NCI-H2196 (cell line): ENCODE results near the gene ANO10.
"Not testable (repeated sequence)": the region's sequence is repeated elsewhere in the genome, so short reads cannot be mapped to it uniquely, and the experiment has no call there.

ENCODE experiments used
- DNase-seq: peaks from one replicate; lab custom pipeline; 2025; ENCODE audit not compliant: unreplicated experiment; lab: John Stamatoyannopoulos, UW

Gene ANO10

DNA sequence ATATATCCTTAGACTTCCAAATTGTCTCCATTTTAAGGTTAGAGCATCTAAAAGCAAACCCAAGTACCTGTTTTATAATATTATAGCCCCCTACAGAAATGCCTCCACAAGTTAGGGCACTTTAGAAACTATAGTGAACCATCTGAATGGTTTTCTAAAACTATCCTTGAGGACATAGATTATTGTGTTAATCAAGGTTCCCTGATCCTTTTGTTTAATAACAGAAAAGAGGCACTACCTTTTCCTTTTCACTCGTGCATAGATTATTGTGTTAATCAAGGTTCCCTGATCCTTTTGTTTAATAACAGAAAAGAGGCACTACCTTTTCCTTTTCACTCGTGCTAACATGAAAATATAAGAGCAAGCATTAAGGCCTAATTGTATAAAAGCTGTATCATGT is 143.0 kb downstream of the ANO10 start:
- not testable (repeated sequence) for DNase-seq

DNA sequence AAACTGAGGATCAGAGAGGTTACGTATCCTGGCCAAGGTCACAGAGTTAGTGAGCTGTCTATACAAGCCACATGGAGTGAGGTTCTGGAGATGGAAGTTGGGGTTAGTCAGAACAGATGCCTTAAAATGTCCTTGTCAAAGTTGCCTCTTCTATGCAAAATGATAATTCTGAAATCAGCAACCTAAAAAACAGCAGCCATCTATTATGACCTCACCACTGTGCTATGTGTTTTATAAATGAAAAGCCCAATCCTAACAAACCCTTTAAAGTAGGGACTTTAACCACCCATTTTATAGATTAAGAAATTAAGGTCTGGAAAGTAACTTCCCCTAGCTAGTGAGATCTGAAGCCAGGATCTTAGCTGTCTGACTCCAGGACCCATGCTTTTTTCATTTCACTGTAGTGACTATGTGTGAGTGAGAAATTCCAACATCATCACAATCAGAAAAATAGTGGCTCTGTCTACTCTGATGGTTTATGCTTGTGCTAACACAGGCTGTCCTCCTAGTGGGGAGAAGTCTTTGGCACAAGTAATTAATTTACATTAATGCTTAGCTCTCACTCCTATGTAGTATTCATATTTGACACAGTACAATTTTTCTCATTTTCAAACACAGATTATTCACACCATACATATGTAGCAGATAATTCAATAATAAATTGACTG is 143.6 kb downstream of the ANO10 start:
- DNase-seq, result no peak

DNA sequence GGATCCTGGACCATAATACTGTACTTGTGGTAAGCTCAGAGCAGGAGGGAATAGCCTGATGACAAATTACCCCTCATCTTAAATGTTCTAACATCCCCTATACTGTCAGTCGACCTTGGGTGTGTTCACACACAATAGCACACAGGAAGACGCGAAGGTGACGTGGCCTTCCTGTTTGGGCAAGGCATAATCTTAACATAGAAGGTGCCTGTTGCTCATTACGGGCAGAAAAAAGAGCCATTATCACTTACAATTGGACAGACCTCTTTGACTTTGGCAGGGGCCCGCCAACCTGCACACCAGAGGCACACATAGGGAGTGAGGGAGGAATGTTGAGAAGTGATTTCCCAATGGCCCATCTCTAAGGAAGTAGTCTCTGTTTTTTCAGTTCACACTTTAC is 144.2 kb downstream of the ANO10 start:
- DNase-seq, result no peak

DNA sequence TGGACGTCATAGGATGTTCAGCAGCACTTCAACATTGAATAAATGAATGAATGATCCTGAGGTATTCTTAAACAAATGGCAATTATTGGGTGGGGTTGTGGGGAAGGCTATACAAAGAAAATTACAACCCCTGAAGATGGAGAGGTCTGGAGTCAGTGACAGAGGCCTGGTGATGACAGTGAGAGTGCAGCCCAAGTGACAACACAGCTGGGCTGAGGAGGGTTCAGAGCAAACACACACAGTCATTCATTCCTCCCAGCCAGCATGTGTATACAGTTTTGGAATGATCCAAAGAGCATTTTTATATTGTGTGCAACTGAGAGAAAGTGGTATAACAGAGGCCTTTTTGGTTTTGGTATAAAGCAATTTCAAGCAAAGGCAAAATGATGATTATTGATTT is 148.1 kb downstream of the ANO10 start:
- no peak for DNase-seq

DNA sequence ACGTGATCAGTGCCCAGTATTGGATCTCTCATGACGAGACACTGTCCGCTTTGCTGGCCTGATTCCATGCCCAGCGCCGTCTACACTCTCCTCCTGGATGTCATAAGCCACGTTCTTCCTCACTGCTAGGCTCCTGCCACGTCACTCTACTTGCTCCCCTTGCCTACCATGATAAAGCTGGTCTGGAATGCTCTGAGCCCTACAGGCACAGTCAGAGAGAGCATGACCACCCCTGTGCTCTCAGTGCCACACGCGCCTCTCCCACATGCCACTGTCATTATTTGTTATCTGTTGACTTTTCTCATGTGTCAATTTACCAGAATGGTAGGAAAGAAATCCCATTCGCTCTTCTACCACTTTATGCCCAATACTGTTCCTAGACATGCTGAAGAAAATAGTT is 148.6 kb downstream of the ANO10 start:
- no peak for DNase-seq

DNA sequence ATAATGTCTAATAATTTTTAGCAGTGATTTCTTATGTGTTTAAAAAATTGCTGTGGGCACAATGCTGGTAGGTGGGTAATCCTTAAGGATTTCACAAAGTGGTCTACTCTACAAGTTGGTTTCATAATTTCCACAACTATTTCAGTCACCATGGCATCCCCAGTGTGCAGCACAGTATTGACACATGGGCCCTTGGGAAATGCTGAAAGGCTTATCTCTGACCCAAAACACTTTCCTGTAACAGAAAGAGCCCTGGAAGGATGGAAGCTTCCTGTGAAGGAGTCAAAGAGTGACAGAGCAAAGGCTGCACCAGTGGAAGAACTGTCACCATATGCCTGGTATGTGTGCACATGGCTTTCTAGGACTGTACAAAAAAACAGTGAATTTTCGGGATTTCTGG is 153.7 kb downstream of the ANO10 start:
- DNase-seq, result no peak

GRCh38 chr3:43465109-43465508 is 156.7 kb downstream of the ANO10 start:
- no peak for DNase-seq

GRCh38 chr3:43462566-43462965 is 159.2 kb downstream of the ANO10 start:
- not testable (repeated sequence) for DNase-seq

DNA sequence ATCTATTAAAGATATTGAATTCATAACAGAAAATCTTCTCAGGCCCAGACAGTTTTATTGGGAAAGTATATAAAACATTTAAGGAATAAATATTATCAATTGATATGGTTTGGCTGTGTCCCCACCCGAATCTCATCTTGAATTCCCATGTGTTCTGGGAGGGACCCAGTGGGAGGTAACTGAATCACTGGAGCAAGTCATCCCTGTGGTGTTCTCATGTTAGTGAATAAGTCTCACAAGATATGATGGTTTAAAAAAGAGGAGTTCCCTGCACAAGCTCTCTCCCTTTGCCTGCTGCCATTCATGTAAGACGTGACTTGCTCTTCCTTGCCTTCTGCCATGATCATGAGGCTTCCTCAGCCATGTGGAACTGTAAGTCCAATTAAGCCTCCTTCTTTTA is 160.5 kb downstream of the ANO10 start:
- no peak for DNase-seq

DNA sequence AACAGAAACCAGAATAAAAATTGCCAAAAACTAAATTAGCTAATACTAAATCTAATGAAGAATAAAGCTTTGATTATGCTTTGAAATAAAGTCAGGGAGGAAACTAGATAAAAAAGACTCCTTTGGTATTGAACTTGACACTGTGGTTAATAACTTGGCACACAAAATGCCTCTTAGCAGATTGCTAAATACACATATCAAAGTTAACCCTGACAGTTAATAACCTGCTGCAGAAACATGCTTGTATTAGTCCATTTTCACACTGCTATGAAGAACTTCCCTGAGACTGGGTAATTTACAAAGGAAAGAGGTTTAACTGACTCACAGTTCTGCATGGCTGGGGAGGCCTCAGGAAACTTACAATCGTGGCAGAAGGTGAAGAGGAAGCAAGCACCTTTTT is 164.8 kb downstream of the ANO10 start:
- DNase-seq, result not testable (repeated sequence)

DNA sequence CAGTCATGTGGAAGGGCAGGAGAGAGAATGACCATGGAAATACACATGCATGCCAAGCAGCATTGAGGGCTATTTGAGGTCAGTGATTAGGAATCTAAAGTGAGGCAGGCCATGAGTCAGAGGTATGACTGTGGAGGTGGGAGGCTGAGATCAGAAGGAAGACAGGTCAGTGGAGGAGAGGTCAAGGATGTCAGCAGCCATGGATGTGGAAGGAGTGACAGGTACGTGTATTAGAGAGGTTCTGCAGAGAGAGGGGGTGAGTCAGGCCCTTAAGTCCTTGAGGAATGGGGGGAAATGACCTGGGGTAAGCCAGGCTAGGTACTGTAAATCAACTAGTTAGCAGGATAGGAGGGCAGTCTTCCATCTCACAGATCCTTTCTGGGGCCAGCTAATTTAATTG is 166.6 kb downstream of the ANO10 start:
- DNase-seq, result no peak

- no peak for DNase-seq
Measured at GRCh38 chr3:43453981-43454380, 167.8 kb downstream of the ANO10 start.

GRCh38 chr3:43451670-43452254 is 170.0 kb downstream of the ANO10 start:
- no peak for DNase-seq

DNA sequence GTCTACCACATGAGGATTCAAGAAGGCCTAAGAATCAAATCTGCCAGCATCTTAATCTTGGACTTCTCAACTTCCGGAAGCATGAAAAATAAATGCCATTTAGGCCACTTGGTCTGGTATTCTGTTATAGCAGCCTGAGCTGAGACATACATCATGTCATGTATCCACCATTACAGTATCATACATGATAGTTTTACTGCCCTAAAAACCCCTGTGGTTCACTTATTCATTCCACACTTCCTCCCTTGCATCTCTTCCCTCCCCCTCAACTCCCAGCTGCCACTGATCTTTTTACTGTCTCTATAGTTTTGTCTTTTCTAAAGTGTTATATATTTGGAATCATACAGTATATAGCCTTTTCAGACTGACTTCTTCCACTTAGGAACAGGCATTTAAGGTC is 173.7 kb downstream of the ANO10 start:
- no peak for DNase-seq

DNA sequence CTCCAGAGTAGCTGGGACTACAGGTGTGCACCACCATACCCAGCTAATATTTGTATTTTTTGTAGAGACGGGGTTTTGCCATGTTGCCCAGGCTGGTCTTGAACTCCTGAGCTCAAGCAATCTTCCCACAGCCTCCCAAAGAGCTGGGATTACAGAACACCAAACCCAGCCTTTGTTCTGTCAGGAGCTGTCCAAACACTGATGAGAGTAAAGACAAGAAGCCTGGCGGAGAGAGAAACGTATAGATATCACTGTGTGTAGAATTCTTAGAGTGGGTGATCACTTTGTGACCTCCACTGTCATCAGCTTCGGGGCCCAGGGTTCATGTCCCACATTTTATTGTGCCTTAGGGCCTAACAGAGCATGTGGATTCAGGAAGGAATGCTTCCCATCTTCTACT is 176.0 kb downstream of the ANO10 start:
- DNase-seq, result no peak

DNA sequence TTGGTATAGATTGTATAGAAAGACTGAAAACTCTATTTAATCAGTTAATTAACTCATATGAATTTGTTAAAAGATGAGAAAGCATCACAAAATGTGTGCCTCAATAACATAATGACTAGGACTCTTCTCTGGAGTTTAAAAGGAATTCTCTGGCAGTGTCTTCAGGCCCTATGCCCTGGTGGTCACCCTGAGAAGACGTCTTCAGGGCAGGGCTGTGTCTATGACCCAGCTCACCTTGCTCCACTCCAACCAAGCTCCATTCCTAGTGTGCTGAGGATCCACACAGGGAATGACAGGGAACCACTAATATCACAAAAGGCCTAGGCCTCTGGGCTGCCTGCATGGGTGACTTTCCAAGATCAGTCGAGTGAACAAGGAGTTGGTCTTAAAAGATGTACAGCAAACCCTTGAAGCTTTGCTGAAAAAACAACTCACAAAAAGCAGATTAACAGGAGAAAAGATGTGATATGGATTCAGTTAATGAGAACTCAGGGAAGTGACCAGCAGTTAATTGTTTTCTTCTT is 178.9 kb downstream of the ANO10 start:
- no peak for DNase-seq

GRCh38 chr3:43436507-43437140 is 185.2 kb downstream of the ANO10 start:
- DNase-seq, result no peak

DNA sequence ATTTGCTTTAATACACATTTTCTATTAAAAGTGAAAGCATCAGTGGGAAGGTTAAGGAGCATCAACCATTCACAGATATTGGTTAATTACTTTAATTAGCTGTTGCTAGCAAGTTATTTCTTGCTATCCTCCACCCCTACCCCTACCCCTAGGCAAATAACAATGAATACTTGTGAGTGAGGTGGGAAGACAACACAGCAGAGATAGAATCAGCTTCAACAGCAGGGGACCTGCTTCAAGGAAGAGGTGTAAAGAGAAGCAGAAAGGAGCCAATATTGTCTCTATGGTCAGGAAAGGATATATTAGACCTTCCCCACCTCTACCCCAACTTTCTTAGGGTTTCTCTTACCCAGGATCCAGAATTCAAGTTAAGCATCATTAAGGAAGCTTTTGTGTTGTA is 186.1 kb downstream of the ANO10 start:
- DNase-seq, result no peak

- DNase-seq, result no peak
Measured at GRCh38 chr3:43434431-43434830, 187.4 kb downstream of the ANO10 start.

DNA sequence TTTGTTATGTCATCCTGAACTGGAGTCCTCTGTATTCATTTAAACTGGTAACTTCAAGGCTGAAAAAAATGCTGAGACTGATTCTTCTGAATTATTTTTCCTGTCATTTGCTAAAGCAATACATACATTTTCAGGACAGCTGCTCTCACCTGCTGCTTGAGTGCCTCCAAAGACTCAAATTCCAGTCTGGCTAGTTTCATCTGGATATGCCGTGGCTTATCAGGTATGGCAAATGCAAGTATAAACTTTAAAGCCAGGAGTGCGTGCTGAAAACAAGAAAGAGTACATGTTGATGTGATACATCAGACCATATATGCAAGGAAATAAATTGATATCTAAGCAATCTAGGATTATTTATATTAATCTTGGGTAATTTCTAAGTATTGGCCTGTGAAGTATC is 189.3 kb downstream of the ANO10 start:
- no peak for DNase-seq

DNA sequence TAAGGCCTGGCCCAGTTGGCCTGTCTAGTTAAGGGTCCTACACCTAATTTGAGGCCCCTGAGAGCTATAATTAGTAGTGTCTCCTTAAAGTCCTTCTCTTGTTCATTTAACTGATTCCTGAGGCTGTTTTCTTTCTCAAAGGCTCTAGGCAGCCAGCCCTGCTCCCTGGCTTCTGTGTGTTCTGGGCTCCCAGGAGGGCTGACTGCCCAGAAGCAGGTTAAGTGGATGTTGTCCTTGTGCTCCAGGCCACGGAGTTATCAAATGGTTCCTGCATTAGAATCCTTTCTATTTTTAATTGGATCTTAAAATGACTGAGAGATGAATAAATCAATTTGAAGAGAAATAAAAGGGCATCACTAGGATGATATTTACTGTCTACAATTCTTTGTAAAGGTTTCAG is 195.4 kb downstream of the ANO10 start:
- no peak for DNase-seq

- DNase-seq, result no peak
Measured at GRCh38 chr3:43425829-43426228, 196.0 kb downstream of the ANO10 start.
